Fibroblast of lung (primary cell): ENCODE data around the gene ZNF620.

ENCODE experiments used
- EZH2 ChIP-seq: IDR thresholded peaks from 2 replicates; pipeline ENCODE4 v1.5.1; 2012; ENCODE audit warnings: low read length, control low read depth, mild to moderate bottlenecking; ENCODE audit errors: missing control alignments
- TF ChIP-seq, protein P1 (sequence below), 2 donors: IDR thresholded peaks in 1 of 2; conservative IDR thresholded peaks in 1 of 2; 1 replicate in 1 of 2; 2 replicates in 1 of 2; pipeline ENCODE4 v1.5.1; 2011 to 2012; ENCODE audit warnings: low read length in 2 of 2, control low read depth in 1 of 2, inconsistent platforms in 1 of 2, low read depth in 1 of 2, mild to moderate bottlenecking in 1 of 2

DNA sequence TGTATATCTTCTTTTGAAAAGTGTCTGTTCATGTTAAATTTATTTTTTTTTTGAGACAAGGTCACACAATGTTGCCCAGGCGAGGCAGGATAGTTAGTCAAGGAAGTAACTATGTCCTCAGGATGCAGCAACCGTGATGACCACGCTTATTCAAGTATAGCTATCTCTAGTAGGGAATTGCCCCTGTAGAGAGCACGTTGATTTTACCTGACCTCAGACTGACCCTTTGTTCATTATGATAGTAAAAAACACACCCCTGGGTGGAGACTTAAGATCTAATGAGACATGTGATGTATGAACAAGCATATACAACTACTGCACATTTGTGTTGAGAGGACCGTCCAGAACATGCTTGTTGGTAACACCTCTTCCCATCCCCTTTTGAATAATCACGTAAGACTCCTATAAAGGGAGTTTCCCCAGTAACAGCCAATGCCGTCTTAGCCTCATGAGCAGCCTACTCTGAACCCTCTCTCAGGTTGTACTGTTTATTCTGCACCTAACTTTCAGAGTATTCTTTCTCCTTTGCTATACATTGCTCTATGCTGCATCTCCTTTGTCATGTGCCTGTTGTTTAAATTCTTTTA, 51.8 kb downstream of the ZNF620 start:
- TF ChIP-seq, protein P1, sequence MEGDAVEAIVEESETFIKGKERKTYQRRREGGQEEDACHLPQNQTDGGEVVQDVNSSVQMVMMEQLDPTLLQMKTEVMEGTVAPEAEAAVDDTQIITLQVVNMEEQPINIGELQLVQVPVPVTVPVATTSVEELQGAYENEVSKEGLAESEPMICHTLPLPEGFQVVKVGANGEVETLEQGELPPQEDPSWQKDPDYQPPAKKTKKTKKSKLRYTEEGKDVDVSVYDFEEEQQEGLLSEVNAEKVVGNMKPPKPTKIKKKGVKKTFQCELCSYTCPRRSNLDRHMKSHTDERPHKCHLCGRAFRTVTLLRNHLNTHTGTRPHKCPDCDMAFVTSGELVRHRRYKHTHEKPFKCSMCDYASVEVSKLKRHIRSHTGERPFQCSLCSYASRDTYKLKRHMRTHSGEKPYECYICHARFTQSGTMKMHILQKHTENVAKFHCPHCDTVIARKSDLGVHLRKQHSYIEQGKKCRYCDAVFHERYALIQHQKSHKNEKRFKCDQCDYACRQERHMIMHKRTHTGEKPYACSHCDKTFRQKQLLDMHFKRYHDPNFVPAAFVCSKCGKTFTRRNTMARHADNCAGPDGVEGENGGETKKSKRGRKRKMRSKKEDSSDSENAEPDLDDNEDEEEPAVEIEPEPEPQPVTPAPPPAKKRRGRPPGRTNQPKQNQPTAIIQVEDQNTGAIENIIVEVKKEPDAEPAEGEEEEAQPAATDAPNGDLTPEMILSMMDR (conservative IDR thresholded peaks at IDR 0.05 in 1 of 2, IDR thresholded peaks at IDR 0.05 in 1 of 2; ENCODE audit: low read depth in 1 of 2, low read length in 2 of 2) = no peak
- TF ChIP-seq EZH2 = no peak
